Coronary artery (tissue), 2 donors: Measurements from ENCODE around the gene TCEAL4.

Source experiments
- DNase-seq: peaks from one replicate; pipeline ENCODE4 v3.0.0-alpha.2; 2017; ENCODE audit warnings: low spot score
- H3K27ac ChIP-seq, 2 donors: fragments of 200-600 bp; sonication (generic); one replicate each; pipeline ENCODE4 v1.5.1; 2016 to 2019
- H3K4me3 ChIP-seq: fragments of 200-600 bp; sonication (generic); 2 replicates; pipeline ENCODE4 v1.5.1; 2016; ENCODE audit warnings: mild to moderate bottlenecking, moderate library complexity
- TF ChIP-seq, protein P1 (sequence below): fragments of 200-600 bp; sonication (generic); IDR thresholded peaks from one replicate; pipeline ENCODE4 v1.5.1; 2019; ENCODE audit warnings: antibody characterized with exemption

Gene TCEAL4

DNA sequence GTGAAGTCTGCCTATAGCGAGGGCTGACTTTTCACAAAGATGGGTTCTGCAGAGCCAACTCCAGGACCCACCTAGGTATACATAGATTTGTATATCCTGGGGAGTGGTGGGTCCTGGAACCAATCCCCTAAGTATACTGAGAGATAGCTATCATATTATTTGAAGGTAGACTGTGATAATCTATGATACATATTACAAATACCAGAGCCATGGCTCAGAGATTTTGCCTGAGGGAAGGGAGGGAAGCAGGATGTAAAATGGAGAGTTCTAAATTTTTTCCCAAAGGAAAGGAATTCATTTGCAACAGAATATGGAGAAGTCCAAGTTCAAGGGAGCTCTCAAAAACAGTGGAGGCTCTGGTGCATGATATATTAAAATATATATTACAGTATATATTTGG lies 29.7 kb downstream of the TCEAL4 start:
- H3K4me3 ChIP-seq = no peak overlapping the region
- TF ChIP-seq, protein P1, sequence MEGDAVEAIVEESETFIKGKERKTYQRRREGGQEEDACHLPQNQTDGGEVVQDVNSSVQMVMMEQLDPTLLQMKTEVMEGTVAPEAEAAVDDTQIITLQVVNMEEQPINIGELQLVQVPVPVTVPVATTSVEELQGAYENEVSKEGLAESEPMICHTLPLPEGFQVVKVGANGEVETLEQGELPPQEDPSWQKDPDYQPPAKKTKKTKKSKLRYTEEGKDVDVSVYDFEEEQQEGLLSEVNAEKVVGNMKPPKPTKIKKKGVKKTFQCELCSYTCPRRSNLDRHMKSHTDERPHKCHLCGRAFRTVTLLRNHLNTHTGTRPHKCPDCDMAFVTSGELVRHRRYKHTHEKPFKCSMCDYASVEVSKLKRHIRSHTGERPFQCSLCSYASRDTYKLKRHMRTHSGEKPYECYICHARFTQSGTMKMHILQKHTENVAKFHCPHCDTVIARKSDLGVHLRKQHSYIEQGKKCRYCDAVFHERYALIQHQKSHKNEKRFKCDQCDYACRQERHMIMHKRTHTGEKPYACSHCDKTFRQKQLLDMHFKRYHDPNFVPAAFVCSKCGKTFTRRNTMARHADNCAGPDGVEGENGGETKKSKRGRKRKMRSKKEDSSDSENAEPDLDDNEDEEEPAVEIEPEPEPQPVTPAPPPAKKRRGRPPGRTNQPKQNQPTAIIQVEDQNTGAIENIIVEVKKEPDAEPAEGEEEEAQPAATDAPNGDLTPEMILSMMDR = no peak
- H3K27ac ChIP-seq = no peak overlapping the region
- no peak for DNase-seq

DNA sequence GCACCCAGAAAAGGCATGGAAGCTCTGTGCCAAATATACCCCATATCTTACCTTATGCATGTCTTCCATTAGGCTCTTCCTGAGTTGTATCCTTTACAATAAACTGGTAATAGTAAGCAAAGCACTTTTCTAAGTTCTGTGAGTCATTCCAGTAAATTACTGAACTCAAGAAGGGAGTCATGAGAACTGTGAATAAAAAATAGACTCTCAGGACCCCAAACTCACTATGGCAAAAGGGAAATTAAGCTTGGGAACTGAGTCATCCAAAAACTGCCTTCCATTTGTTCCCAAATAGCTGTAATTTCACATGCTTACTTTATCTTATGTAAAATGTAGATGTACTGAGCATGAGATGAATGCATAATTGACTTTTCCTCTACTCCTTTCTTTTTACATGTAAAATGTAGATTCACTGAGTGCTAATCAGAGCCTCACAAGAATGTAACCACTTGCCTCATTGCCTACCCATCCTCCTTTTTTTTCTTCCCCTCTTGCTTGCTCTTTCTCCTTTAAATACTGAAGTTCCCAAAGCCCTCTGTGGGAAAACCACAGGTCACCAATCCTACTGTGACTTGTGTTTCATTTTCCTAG lies 30.6 kb downstream of the TCEAL4 start:
- TF ChIP-seq, protein P1 = no peak
- no peak overlapping the region for H3K4me3 ChIP-seq
- H3K27ac ChIP-seq = no peak overlapping the region
- no peak for DNase-seq

DNA sequence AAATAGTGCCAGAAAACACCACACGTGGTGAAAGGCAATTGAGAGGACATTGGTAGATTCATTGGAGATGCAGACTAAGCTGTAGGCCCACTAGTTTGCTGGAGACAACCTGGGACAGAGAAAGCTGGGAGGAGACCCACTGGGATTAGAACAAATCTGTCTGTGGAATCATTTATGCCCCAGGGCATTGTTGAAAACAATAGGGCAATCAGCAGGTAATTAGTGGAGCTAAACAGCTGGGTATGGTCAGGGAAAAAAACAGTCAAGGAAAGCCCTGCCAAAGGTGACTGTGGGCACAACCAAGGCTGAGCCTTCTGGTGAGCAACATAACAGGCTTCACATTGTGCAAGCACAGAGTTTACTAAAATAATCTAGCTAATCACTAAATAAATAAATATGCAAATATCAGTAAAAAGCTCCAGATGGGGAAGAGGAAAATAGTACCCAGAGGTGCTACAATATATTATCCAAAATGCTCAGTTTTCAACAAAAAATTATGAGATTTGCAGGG lies 31.4 kb downstream of the TCEAL4 start:
- DNase-seq = no peak
- Histone ChIP-seq H3K4me3 (no peak overlapping the region), H3K27ac (no peak overlapping the region)
- TF ChIP-seq, protein P1 = no peak

DNA sequence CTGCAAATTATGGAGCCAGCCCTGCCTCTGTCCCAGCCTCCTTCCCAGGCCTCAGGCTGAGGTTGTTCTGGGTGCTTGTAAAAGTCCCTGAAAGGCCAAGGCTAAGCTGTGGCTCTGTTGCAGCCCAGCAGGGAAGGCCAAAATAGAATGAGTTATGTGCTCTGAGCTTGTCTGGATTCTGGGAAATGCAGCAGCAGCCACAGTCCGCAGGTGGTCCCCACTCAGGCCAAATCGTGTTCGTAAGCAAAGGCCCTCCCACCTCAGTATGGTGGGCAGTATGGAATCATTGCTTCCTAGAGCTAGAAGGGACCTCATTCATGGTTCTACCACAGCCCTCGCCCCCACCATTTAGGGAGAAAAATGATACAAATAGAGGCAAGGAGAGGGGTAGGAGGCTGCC lies 38.8 kb downstream of the TCEAL4 start:
- Histone ChIP-seq H3K4me3 (no peak overlapping the region), H3K27ac (peak overlapping the region; percentile 33 to 81)
- DNase-seq = no peak
- TF ChIP-seq, protein P1 = no peak

DNA sequence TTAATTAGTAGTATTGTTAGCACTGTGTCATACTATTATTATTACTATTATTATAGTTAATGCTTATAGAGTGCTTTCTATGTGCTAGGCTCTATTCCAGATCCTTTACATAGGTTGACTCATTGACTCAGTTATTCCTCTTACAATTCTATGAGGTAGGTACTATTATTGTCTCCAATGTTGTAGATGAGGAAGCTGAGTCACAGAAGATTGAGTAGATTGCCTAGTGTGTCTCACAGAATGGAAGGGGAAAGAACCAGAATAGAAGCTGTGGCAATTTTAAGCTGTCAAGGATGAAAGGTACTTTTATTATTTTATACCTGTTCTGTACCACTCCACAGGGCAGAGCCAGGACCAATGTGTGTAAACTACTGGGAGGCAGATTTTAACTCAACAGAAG lies 41.5 kb downstream of the TCEAL4 start:
- no peak overlapping the region for H3K4me3 ChIP-seq
- no peak for DNase-seq
- TF ChIP-seq, protein P1 = no peak
- peak overlapping the region in 1 of 2 donors; percentile 20 for H3K27ac ChIP-seq

DNA sequence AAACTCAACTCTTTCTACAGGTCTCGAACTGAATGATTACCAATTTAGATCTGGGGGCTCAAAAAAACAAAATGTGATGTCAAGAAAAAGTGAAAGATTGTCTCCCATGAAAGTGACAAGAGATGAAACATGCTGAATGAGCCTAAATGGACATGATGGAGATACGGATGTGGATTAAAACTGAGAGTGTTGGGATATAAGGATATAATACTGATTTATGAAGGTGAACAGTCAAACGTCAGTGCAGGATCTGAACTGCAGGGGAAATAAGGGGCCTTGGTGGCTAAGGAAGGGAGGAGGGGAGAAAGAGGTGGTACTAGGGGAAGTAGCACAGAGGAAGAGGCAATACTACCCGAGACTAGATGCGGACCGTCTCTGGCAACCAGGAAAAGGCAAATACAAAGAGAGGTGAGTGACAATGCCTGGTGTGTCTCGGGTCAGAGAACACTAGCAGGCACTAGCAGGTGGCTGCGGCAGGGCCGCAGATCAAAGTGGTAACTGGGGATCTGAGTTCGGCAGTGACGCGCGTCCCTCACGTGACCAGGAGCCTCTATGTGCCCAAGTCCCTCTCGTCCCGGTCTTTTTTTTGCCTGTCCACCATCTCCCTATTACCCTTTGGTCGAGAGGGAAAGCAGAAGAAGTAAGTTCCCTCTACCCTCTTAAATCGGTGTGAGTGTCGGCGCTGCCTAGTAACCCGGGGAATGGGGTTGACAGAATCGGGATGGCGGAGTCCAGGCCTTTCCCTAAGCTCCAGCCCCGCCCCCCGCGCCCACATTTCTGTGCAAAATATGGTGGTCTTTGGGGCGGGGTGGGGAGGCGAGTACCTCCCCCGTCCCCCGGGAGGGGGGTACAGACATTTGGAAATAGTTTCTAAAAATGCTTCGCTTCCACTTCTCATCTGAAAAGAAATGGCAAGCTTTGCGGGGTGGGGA lies 43.3 kb downstream of the TCEAL4 start, which contains the start of gene TCEAL1:
Gene TCEAL1, plus strand, starts transcription at position 590 of the 932 bp plus-strand sequence. CDS start 942 bp downstream, outside the sequence.
- DNase-seq = peak; percentile 79
- Histone ChIP-seq H3K4me3 (peak within 1 kb of the TSS; percentile 83), H3K27ac (peak within 1 kb of the TSS; percentile 89 to 96)
- TF ChIP-seq, protein P1 = no peak
